GM18505 (cell line): Measurements from ENCODE around the gene CD2AP.
"Not testable (repeated sequence)": the region's sequence is repeated elsewhere in the genome, so short reads cannot be mapped to it uniquely, and the experiment has no call there.

Source experiments
- ATAC-seq: cut with Tn5 transposase; IDR thresholded peaks from one replicate; pipeline ENCODE4 v1.9.1; 2021; ENCODE audit not compliant: unreplicated experiment
- POLR2A ChIP-seq: IDR thresholded peaks from 4 replicates; pipeline ENCODE4 v1.6.1; 2011; ENCODE audit warnings: borderline replicate concordance; ENCODE audit not compliant: insufficient read depth, insufficient read length; ENCODE audit errors: extremely low read depth

CD2AP gene

DNA sequence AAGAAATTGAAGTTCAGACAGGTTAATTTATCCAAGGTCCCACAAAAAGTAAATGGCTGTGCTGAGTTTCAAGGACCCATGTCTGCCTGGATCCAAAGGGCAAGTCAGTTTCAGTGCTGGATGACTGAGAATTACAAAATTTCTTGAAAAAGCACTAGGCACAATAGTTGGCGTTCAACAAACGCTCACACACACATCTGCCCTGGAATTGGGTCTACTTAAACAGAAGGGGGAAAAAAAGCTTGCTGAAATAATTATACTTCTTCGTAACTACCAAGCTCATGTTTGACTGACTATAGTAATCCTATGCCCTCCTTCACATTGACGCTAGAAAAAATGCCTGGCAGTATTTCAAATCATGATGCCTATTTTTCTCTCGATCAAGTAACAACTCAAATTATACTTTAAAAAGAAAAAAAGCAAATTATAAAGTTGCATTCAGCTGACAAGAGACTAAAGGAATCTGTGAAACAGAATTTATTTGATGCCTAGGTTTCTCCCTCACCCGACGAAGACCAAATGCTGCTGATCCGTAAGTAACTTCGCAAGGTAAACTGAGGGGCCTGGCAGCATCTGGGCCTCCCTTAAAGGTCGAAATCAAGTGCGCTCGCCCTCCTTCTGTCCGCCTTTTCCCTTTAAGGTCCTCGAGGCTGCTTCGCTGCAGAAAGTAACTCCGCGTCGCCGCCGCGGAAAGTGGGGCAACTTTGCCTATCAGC is 650 bp upstream of the CD2AP start:
- ATAC-seq = no peak
- TF ChIP-seq POLR2A = no peak

DNA sequence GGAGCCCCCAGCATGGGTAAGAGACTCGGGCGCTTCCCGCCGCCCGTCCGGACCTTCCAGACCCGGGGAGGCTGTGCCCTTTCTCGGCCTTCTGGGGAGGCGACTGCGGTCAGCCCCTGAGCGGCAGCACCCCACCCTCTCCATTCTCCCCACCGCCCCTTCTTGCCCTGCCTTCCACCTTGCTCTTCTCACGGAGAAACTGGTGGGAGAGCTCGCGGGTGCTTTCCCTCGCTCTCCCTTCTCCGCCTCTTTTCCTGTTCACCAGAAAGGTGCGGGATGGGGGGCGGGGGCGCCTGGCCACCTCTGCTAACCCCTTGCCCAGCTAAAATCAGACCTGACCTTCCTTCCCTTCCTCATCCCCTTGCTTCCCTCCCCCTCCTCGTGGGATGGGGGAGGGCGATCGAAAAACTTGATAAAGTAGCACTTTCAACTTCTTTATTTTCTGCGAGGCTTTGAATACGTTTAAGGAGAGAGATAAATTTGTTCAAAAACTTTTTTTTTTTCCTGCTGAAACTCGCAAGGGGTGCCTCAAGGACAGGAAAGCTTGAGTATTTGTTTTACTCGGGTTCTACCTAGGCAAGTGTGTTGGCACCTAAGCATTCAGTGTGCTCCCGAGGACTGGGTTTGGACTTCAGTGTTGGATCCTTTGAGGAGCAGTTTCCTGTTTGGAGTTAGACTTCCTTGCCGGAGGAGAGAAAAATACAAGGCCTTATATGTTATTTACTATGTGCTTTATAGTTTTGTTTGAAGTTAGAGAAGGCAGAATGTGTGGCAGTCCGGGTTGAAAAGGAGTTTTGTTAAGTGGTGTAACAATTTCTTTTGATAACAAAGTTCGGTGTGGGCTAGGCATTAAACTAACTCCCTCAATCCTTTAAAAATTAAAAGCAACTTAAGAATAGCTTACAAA is 897 bp downstream of the CD2AP start:
- peak; percentile 28 for ATAC-seq

DNA sequence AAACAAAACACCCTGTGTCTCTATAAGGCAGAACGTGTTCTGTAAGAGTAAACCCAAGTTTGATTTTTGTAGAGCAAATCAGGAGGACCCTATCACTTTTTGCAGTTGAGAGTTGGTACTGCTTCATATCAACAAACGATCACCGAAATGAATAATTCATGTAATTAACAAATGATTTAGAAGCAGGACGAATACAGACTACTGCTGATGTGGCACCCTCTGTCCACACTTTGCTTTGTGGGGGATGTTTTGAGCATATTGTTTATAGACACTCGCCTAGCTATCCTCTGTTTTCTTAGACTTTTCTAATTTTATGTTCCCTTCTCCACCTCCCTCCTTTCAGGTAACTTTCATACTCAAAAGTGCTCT is 1.5 kb downstream of the CD2AP start:
- TF ChIP-seq POLR2A = no peak
- no peak for ATAC-seq

More for the DNA sequence above, 897 bp downstream of the CD2AP start:
- no peak for TF ChIP-seq POLR2A

DNA sequence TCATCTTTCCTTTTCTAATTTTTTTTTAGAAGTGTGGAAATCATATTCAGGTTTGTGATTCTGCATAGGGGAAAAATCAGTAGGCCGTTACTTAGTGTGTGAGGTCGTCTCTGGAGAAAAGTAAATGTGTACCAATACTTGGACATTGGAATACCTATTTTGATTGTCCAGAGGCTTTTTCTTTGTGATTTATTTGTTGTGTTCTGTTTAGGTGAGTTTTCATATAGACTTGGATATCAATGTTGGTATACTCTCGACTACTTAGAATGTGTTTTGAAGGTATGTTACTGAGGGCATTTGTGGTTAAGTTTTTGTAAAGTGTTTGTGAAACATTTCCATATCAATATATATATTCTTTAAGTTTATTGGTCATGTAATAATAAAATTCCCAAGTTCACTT is 2.3 kb downstream of the CD2AP start:
- ATAC-seq = no peak
- TF ChIP-seq POLR2A = no peak

DNA sequence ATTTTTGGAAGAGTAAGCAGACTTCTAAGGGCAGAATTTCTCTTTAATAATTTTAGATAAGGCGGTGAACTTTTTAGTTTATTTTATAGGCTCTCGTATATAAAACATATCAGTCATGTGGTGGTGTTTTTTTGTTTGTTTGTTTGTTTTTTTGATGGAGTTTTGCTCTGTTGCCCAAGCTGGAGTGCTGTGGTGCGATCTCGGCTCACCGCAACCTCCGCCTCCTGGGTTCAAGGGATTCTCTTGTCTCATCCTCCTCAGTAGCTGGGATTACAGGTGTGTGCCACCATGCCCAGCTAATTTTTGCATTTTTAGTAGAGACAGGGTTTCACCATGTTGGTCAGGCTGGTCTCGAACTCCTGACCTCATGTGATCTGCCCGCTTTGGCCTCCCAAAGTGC is 3.6 kb downstream of the CD2AP start:
- ATAC-seq = not testable (repeated sequence)

DNA sequence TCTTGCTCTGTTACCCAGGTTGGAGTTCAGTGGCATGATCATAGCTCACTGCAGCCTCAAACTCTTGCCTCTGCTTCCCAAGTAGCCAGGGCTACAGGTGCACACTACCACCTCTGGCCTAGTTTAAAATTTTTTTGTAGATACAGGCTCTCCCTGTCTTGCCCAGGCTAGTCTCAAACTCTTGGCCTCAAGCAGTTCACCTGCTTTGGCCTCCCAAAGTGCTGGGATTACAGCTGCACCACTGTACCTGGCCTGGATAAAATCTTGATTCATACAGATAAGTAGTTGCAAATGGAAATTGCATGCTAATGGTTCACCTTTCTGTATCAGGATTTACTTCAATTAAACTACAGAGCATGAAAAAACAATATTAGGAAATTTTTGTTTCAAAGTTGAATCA is 4.2 kb downstream of the CD2AP start:
- no peak for ATAC-seq
- no peak for TF ChIP-seq POLR2A

DNA sequence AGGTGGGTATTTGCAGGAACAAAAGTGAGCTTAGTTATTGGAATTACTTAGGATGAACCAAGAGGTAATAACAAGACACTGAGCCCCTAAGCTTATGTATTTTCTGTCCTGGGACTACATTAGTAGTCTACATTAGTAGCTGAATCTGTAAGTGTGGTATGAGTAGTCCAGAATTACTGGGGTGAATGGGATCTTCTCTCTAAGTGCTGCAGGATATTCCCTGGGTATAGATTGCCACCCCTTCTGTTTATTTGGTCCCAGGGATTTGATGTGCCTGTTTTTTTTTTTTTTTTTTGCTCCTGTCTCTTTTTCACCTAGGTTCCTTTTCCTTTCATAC is 5.9 kb downstream of the CD2AP start:
- no peak for TF ChIP-seq POLR2A
- no peak for ATAC-seq

DNA sequence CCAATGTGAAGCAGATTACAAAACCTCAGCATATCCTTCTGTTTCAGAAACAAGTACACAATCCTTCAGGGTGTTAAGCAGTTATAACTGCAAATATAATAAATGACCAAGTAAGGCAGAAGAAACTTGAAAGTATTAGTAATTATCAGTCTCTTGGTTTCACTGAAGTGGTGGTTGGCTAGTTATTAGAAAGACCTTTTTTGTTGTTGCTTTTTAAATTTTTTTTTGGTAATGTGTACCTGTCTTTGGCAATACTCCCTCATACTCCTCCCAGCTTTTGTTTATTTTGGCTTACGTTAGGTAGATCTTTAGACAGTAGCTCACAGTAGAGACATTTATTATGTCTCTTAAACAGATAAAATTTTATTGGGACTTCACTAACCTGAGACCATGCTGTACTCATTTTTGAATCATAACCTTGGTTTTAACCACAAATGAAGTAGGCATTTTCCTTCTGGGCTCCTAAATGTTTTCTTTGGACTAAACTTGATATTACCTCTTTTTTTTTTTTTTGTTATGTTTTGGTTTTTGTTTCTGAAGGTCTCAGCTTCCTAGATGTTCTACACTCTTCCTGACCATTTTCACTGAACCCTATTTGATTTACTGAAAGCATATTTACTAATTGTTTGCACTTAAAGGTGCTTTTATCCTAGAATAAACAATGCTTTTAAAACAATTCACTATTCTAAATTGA is 6.4 kb downstream of the CD2AP start:
- no peak for TF ChIP-seq POLR2A
- no peak for ATAC-seq

DNA sequence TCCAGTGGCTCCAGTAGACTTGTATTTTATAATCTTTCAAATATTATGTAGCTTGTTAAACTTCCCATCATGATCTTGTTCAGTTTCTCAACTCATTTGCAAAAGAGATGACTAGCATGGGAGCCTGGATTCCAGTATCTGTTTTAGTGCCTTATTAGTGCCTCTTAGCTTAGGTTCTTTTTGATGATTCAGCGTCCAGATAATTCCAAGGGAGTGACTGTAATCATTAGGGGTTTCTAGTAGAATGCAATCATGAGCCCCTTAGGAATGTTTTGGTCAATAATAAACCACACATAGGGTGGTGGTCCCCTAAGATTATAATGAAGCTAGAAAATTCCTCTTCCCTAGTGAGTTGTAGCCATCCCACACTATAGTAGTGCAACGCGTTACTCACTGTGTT is 7.0 kb downstream of the CD2AP start:
- no peak for TF ChIP-seq POLR2A
- ATAC-seq = no peak

DNA sequence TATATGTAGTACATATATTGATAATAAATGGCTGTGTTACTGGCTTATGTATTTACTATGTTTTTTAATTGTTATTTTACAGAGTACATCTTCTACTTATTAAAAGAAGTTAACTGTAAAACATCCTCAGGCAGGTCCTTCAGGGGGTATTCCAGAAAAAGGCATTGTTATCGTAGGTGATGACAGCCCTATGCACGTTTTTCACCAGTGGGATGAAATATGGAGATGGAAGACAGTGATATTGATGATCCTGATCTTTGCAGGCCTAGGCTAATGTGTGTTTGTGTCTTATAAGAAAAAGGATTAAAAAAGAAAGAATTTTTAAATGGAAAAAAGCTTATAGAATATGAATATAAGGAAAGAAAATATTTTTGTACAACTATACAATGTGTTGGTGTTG is 7.5 kb downstream of the CD2AP start:
- ATAC-seq = no peak

DNA sequence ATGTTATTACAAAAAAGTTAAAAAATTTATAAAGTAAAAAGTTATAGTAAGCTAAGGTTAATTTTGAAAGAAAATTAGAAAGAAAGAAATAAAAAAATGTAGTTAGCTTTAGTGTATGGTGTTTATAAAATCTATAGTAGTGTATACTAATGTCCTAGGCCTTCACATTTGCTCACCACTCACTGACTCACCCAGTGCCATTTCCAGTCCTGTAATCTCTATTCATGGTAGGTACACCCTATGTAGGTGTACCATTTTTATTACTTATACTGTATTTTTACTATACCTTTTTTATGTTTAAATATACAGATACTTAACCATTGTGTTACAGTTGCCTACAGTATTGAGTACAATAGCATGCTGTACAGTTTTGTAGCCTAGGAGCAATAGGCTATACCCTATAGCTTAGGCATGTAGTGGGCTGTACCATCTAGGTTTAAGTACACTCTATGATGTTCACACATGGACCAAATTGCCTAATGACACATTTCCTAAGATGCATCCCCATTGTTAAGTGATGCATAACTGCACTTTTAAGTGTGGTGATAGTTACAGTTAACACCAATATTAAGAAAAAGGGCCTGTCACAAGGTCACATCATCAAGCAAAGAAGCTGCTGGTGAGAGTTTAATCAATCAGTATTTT is 8.0 kb downstream of the CD2AP start:
- no peak for ATAC-seq

More for the DNA sequence above, 7.5 kb downstream of the CD2AP start:
- TF ChIP-seq POLR2A = no peak

DNA sequence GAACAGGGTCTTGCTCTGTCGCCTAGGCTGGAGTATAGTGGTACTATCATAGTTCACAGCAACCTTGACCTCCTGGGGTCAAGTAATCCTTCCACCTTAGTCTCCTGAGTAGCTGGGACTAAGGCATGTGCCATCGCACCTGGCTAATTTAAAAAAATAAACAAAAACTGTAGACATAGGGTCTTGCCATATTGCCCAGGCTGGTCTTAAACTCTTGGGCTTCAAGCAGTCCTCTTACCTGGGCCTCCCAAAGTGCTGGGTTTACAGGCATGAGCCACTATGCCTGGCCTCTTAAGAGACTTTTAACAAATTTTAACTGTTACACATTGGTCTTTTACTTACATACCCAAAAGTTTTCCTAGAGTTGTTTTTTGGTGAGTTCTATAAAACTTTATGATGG is 12.4 kb downstream of the CD2AP start:
- ATAC-seq = no peak
- TF ChIP-seq POLR2A = no peak

More for the DNA sequence above, 8.0 kb downstream of the CD2AP start:
- TF ChIP-seq POLR2A = no peak

DNA sequence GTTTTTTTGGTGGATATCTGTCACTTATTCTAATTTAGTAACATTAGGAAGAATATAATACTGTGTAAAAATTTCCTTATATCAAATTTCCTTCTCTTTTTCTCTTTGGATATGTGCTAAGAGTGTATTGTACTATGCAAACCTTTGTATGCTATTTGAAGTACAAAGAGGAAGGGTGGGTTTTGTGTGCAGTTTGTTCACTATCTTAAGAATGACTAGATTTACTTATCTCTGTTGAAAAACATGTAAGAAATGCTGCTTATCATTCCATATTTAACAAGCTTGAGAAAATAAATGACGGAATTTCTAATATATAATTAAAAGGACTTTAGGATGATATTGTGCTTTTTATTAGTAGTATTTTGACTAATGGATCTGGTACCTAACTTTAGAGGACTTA is 13.1 kb downstream of the CD2AP start:
- no peak for TF ChIP-seq POLR2A
- ATAC-seq = no peak

DNA sequence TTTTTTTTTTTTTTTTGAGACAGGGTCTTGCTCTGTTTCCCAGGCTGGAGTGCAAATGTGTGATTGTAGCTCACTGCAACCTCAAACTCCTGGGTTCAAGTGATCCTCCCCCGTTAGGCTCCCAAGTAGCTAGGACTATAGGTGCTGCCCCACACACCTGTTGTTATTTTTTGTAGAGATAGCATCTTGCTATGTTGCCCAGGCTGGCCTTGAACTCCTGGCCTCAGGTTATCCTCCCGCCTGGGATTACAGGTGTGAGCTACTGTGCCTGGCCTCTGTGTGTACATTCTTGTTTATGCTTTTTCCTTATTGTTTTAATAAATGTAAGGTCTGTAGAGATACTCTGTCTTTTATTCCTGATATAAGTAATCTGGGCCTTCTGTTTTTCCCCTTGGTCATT is 14.8 kb downstream of the CD2AP start:
- ATAC-seq = no peak
- no peak for TF ChIP-seq POLR2A

DNA sequence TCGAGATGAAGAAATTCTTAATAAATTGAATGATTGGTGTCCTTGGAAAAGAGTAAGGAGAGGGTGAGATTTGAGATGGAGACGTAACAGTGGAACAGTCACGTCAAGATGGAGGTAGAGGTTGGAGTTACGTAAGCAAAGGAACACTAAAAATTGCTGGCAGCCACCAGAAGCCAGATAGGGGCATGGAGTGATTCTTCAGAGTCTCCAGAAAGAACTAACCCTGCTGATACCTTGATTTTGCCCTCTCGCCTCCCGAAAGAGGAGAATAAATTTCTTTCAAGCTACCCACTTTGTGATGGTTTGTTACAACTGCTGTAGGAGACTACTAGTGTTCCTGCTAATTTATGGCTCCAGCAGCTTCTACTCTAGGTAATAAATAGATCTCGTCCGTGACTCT is 17.6 kb downstream of the CD2AP start:
- ATAC-seq = no peak
- no peak for TF ChIP-seq POLR2A
